Mammary epithelial cell (primary cell): ENCODE results near the gene MUC3A.

Experiments
- CTCF ChIP-seq, 2 donors: IDR thresholded peaks in 1 of 2; conservative IDR thresholded peaks in 1 of 2; 2 replicates each; pipeline ENCODE4 v1.5.1; 2011 to 2012; ENCODE audit warnings: inconsistent platforms in 2 of 2, low read length in 2 of 2, mild to moderate bottlenecking in 2 of 2, control low read depth in 1 of 2, low read depth in 1 of 2; ENCODE audit not compliant: insufficient read depth in 1 of 2; ENCODE audit errors: extremely low read depth in 1 of 2
- EZH2 ChIP-seq: IDR thresholded peaks from 2 replicates; pipeline ENCODE4 v1.6.1; 2012; ENCODE audit warnings: low read length, inconsistent platforms, borderline replicate concordance

GRCh38 chr7:100983451-100984187, 34.3 kb downstream of the MUC3A start:
- TF ChIP-seq CTCF (conservative IDR thresholded peaks at IDR 0.05 in 1 of 2, IDR thresholded peaks at IDR 0.05 in 1 of 2; ENCODE audit: extremely low read depth in 1 of 2, insufficient read depth in 1 of 2, low read depth in 1 of 2, low read length in 2 of 2) (no peak), EZH2 (no peak)
